Suprapubic skin (tissue), 4 donors: ENCODE data around the gene PRDM10. TPM values are rescaled to one million over a fixed set of nuclear protein-coding genes. Genes with fewer than 3 reads are reported as not detected.

Experiments
- DNase-seq, 2 donors: peaks; one replicate each; pipeline ENCODE4 v3.0.0-alpha.2; 2019; ENCODE audit warnings: low spot score in 2 of 2
- H3K27ac ChIP-seq: fragments of 200-600 bp; sonication (generic); one replicate; pipeline ENCODE4 v1.5.1; 2019
- H3K27me3 ChIP-seq: fragments of 200-600 bp; sonication (generic); one replicate; pipeline ENCODE4 v1.5.1; 2019
- H3K36me3 ChIP-seq: fragments of 200-600 bp; sonication (generic); one replicate; pipeline ENCODE4 v1.5.1; 2019
- H3K4me1 ChIP-seq: fragments of 200-600 bp; sonication (generic); one replicate; pipeline ENCODE4 v1.5.1; 2019
- H3K4me3 ChIP-seq: fragments of 200-600 bp; sonication (generic); one replicate; pipeline ENCODE4 v1.5.1; 2019; ENCODE audit warnings: mild to moderate bottlenecking
- H3K9me3 ChIP-seq: fragments of 200-600 bp; sonication (generic); one replicate; pipeline ENCODE4 v1.5.1; 2019
- CTCF ChIP-seq, 2 donors: fragments of 200-600 bp in 1 of 2; fragments of 450-650 bp in 1 of 2; sonication (generic) in 1 of 2; IDR thresholded peaks; one replicate each; pipeline ENCODE4 v1.5.1; 2016 to 2019; ENCODE audit warnings: antibody characterized with exemption in 2 of 2, mild to moderate bottlenecking in 1 of 2, moderate library complexity in 1 of 2
- EP300 ChIP-seq: sonication (generic); formaldehyde crosslinking; IDR thresholded peaks from one replicate; pipeline ENCODE4 v1.6.1; 2017; ENCODE audit warnings: antibody characterized with exemption
- POLR2A ChIP-seq, 2 donors: fragments of 450-650 bp; IDR thresholded peaks; one replicate each; pipeline ENCODE4 v1.6.1; 2017; ENCODE audit warnings: antibody characterized with exemption in 2 of 2, mild to moderate bottlenecking in 2 of 2, moderate library complexity in 2 of 2
- POLR2AphosphoS5 ChIP-seq, 3 donors: sonication (generic); formaldehyde crosslinking; IDR thresholded peaks; one replicate each; pipeline ENCODE4 v1.6.1; 2017; ENCODE audit warnings: antibody characterized with exemption in 3 of 3
- WGBS: methylation state at CpG from one replicate; pipeline ENCODE4 v1.1.5; 2018; 5-methylcytosine and 5-hydroxymethylcytosine counted together
- total RNA-seq, 4 donors: library from RNA; depleted of rRNA; stranded (reverse); fragments of >200 nt; gene quantifications; one replicate each; pipeline ENCODE4 v1.1.0, GENCODE V29; 2016

PRDM10 gene
- total RNA-seq, 4 donors from 2014 or later = 11.4 to 49.8 (median 13.4) TPM

DNA sequence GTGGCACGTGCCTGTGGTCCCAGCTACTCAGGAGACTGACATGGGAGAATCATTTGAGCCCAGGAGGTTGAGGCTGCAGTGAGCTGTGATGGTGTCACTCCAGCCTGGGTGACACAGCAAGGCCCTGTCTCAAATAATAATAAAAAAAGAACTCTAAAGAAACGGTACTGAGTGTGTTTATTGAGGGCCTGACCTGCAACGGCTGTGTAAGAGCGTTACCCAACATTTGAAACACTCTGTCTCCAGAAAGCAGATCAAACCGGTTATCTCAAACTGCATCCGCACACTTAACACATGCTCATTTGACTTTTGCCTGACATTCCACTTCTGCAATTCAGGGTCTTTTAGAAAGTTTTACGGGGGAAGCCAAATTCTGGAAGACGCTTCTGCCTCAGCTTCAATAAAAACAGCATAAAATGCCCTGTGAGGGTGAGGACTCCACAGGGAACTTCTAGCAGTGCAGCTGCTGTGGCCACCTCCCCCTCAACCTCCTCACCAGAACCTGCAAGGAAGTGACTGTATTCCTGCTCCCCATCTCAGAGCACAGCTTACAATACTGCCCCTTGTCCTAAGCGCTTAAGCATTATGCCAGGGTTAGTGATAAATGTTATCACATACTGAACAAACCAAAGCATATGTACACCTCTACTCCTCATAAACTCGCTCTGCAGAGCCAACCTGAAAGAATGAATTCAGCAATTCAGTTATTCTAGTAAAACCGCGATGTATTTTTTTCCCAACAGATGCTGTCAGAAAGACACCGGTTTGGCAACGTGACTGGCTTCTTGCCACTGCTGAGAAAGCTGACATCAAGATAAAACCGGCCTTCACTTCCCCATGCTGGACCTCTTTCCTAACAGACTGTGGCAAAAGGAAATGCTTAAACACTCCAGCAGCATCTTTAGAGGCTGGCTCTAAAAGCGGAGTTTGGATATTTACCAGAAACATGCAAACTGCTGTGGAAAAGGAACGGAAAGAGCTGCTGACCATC is 52.2 kb downstream of the PRDM10 start:
- DNase-seq = no peak
- Histone ChIP-seq H3K27ac (peak overlapping the region; percentile 4), H3K36me3 (peaks cover 21% of the 10 kb centered on the region), H3K4me1 (peaks cover 7% of the 10 kb centered on the region), H3K9me3 (no peaks in the 10 kb centered on the region), H3K27me3 (no peaks in the 10 kb centered on the region), H3K4me3 (no peak overlapping the region)
- 64% methylated on average over 17 of the region's 17 CpGs for WGBS
- TF ChIP-seq POLR2AphosphoS5 (IDR thresholded peaks at IDR 0.05) (peak in 1 of 3 donors; percentile 29), EP300 (no peak)

DNA sequence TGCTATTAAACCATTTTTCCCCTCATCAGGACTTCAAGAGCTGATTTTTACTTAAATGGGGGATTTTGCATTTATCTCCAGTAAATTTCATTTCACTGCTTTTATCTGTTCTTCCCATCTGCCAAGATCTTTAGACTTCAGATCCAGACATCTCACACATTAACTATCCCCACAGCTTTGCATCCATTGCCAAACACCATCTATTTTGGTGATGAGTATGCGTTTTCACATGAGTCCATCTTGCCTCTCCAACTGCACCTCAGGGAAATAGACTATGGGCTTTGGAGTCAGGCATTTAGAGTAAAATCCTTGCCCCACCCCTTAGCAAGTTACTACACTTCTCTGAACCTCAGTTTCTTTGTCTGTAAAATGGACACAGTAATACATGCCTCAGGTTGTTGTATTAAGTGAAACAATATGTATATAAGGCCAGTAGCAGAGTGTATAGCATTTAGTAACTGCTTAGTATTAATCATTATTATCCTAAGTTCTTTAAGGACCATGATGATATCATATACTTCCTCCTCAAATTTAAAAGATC is 53.6 kb downstream of the PRDM10 start:
- TF ChIP-seq POLR2A (IDR thresholded peaks at IDR 0.05) = no peak
- no peak for TF ChIP-seq EP300
- TF ChIP-seq CTCF (IDR thresholded peaks at IDR 0.05) = no peak
- TF ChIP-seq POLR2AphosphoS5 (IDR thresholded peaks at IDR 0.05) = no peak
- peaks cover 7% of the 10 kb centered on the region for H3K4me1 ChIP-seq
- 87% methylated on average over 1 of the region's 1 CpG for WGBS
- no peak overlapping the region for H3K27ac ChIP-seq
- H3K4me3 ChIP-seq = no peak overlapping the region
- H3K27me3 ChIP-seq = no peaks in the 10 kb centered on the region
- no peaks in the 10 kb centered on the region for H3K9me3 ChIP-seq
- peaks cover 24% of the 10 kb centered on the region for H3K36me3 ChIP-seq
- no peak for DNase-seq

DNA sequence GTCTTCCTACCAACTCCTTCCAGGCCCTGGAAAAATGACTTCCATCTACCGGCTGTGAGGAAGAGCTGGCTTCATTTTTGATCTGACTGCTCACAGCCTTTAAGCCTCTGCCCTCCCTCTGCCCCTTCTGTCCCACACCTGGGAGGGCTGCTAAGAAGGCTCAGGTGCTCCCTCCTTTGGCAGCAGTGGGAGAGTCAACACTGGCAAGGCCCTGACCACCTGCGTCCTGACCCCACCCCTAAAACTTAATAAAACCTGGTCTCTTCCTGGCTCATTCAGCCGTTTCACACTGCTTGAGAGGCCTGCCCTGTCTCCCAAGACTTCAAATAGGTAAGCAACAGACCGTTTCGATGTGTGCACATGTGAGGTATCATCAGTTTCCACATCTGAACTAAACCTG is 55.2 kb downstream of the PRDM10 start:
- no peaks in the 10 kb centered on the region for H3K27me3 ChIP-seq
- H3K9me3 ChIP-seq = no peaks in the 10 kb centered on the region
- 94% methylated on average over 5 of the region's 5 CpGs for WGBS
- no peak for DNase-seq
- no peak for TF ChIP-seq CTCF (IDR thresholded peaks at IDR 0.05)
- no peak for TF ChIP-seq POLR2AphosphoS5 (IDR thresholded peaks at IDR 0.05)
- no peak overlapping the region for H3K4me3 ChIP-seq
- H3K4me1 ChIP-seq = peaks cover 7% of the 10 kb centered on the region
- no peak overlapping the region for H3K27ac ChIP-seq
- H3K36me3 ChIP-seq = peaks cover 27% of the 10 kb centered on the region

DNA sequence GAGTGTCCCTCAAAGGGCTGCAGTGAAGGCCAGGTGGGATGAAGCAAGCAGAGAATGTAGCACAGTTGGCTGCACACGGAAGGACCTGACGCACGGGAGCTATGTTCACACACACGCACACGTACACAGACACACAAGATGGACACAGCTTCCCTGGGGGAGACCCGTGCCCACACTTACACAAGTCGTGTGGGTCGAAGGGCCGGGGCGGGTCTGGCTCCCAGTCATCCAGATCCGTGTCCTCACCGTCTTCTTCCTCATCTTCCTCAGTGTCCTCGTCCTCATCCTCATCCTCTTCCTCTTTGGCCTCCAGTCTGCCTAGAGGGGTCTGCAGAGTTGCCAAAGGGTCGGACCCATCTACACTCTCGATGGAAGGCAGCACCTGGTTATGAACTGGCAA is 55.7 kb downstream of the PRDM10 start:
- H3K4me1 ChIP-seq = peaks cover 7% of the 10 kb centered on the region
- TF ChIP-seq CTCF (IDR thresholded peaks at IDR 0.05) (no peak), EP300 (no peak), POLR2AphosphoS5 (IDR thresholded peaks at IDR 0.05) (no peak), POLR2A (IDR thresholded peaks at IDR 0.05) (no peak)
- no peak overlapping the region for H3K27ac ChIP-seq
- peaks cover 31% of the 10 kb centered on the region for H3K36me3 ChIP-seq
- no peak overlapping the region for H3K4me3 ChIP-seq
- H3K9me3 ChIP-seq = no peaks in the 10 kb centered on the region
- H3K27me3 ChIP-seq = no peaks in the 10 kb centered on the region
- no peak for DNase-seq
- 96% methylated on average over 15 of the region's 15 CpGs for WGBS

- peaks cover 7% of the 10 kb centered on the region for H3K4me1 ChIP-seq
- 93% methylated on average over 4 of the region's 4 CpGs for WGBS
- H3K27ac ChIP-seq = no peak overlapping the region
- H3K36me3 ChIP-seq = peaks cover 38% of the 10 kb centered on the region
- H3K9me3 ChIP-seq = no peaks in the 10 kb centered on the region
- DNase-seq = no peak
- H3K4me3 ChIP-seq = no peak overlapping the region
- no peak for TF ChIP-seq CTCF (IDR thresholded peaks at IDR 0.05)
- no peak for TF ChIP-seq POLR2AphosphoS5 (IDR thresholded peaks at IDR 0.05)
- TF ChIP-seq EP300 = no peak
- no peak for TF ChIP-seq POLR2A (IDR thresholded peaks at IDR 0.05)
- no peaks in the 10 kb centered on the region for H3K27me3 ChIP-seq
Observed at GRCh38 chr11:129946256-129946655, 56.4 kb downstream of the PRDM10 start.
